RWPE1 (cell line): ENCODE measurements around the gene F12.

ENCODE experiments used
- CTCF ChIA-PET: fragments of 350-600 bp; sonication (Branson Sonifier 250); formaldehyde crosslinking; extraction: SDS; loops from one replicate; lab custom pipeline; 2021; lab: Yijun Ruan, JAX
- POLR2A ChIA-PET: fragments of 400-600 bp; formaldehyde crosslinking; extraction: SDS; loops from one replicate; lab custom pipeline; 2020; ENCODE audit warnings: antibody characterized with exemption; ENCODE audit not compliant: low non-redundant PET; lab: Yijun Ruan, JAX
- DNase-seq: peaks from one replicate; pipeline ENCODE4 v3.0.0; 2012; ENCODE audit warnings: low spot score
- H3K27ac ChIP-seq: fragments of 450-650 bp; 2 replicates; pipeline ENCODE4 v1.5.1; 2017
- CTCF ChIP-seq: fragments of 450-650 bp; conservative IDR thresholded peaks from 2 replicates; pipeline ENCODE4 v1.5.1; 2017; ENCODE audit warnings: low read depth, mild to moderate bottlenecking

Gene F12

GRCh38 chr5:177455661-177456590 is 46.6 kb upstream of the F12 start:
- peak overlapping the region; percentile 84 for H3K27ac ChIP-seq

GRCh38 chr5:177455036-177455660 is 45.8 kb upstream of the F12 start:
- peak overlapping the region; percentile 84 for H3K27ac ChIP-seq
- ChIA-PET POLR2A (interaction anchor here (1.9 to 2.5 kb wide), 2 partner anchors 29 to 51 kb away, joined by 7 to 20 read pairs; partner anchors contain the start of gene GRK6), CTCF (interaction anchor here (0.6 to 11.5 kb wide), 32 partner anchors 8 to 684 kb away, joined by 3 to 210 read pairs (median 5); partner anchors contain the start of genes GRK6, MXD3, PFN3 and RGS14)
- TF ChIP-seq CTCF, result peak; percentile 78
- peak; percentile 84 for DNase-seq

More at GRCh38 chr5:177455661-177456590, 46.6 kb upstream of the F12 start:
- CTCF ChIA-PET, result interaction anchor here (0.7 to 11.5 kb wide), 24 partner anchors 11 to 148 kb away, joined by 3 to 210 read pairs (median 5); partner anchors contain the start of genes GRK6, MXD3, PFN3 and TMED9
- TF ChIP-seq CTCF, result peak; percentile 97
- DNase-seq, result peak; percentile 99
- POLR2A ChIA-PET, result interaction anchor here (0.6 to 2.5 kb wide), 3 partner anchors 30 to 67 kb away, joined by 3 to 20 read pairs (median 7); partner anchors contain the start of gene GRK6

- ChIA-PET POLR2A (interaction anchor here (1.9 to 2.5 kb wide), 2 partner anchors 29 to 51 kb away, joined by 7 to 20 read pairs; partner anchors contain the start of gene GRK6), CTCF (interaction anchor here (0.6 to 11.5 kb wide), 27 partner anchors 9 to 744 kb away, joined by 3 to 210 read pairs (median 5); partner anchors contain the start of genes MXD3, PFN3 and RGS14)
- peak; percentile 96 for TF ChIP-seq CTCF
- DNase-seq, result peak; percentile 100
- H3K27ac ChIP-seq, result peak overlapping the region; percentile 84
These were observed 45.2 kb upstream of the F12 start for GRCh38 chr5:177454397-177455035.

- peak overlapping the region; percentile 84 for H3K27ac ChIP-seq
These were observed 44.6 kb upstream of the F12 start for GRCh38 chr5:177453852-177454396.

More at GRCh38 chr5:177453852-177454396, 44.6 kb upstream of the F12 start:
- TF ChIP-seq CTCF, result no peak
- DNase-seq, result no peak
- ChIA-PET CTCF (interaction anchor here (0.6 to 11.5 kb wide), 17 partner anchors 9 to 743 kb away, joined by 3 to 210 read pairs (median 5); partner anchors contain the start of genes MXD3, PFN3 and RGS14), POLR2A (interaction anchor here (1.9 to 2.5 kb wide), 2 partner anchors 28 to 50 kb away, joined by 7 to 20 read pairs; partner anchors contain the start of gene GRK6)
